ENCODE measurements around the gene ARHGEF40.

The ARHGEF40 gene

DNA sequence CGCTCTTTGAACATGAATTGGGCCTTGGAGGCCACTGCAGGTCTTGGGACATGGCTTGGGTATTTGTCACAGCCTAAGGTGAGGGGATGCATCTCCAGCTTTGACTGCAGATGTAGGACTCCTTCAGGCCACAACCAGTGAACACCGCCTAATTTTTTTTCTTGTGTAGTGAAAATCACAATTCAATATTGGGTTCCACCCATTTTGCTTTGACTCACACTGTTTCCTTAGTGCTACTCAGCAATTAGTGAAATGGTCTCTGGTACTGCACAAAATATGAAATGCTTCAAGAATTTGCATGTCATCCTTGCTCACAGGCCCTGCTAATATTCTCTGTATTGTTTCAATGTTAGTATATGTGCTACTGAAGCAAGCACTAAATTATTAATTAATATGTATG is 43.3 kb downstream of the ARHGEF40 start:
- DNase-seq (ENCODE audit: low read depth in 2 of 2), result no peak

DNA sequence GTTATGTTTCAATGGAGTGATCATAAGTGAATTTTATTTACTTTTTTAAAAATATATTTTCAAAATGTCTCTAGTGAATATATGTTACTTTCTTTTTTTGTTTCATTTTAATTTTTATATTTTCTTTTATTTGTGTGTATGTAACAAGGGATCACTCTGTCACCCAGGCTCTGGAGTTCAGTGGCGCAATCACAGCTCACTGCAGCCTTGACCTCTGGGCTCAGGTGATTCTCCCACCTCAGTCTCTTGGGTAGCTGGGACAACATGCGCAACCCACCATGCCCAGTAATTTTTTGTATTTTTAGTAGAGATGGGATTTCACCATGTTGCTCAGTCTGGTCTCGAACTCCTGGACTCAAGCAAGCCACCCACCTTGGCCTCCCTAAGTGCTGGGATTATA is 48.8 kb downstream of the ARHGEF40 start:
- no peak for DNase-seq (ENCODE audit: low read depth in 2 of 2)

DNA sequence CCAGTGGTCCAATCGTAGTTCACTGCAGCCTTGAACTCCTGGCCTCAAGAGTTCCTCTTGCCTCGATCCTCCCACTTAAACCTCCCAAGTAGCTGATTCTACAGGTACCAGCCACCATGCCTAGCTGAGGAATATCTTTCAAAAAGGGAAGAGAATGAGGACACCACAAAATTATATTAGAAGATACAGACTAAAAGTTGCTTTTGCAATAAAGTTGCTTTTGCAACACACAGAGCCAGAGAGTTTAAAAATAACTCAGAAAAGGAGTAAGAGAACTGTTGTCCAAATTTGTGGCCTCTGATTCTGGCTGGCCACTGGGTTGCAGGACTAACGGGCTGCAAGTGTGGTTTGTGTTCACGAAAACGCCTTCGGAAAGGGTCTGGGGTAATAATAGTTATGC is 50.6 kb downstream of the ARHGEF40 start:
- DNase-seq (ENCODE audit: low read depth in 2 of 2), result no peak

DNA sequence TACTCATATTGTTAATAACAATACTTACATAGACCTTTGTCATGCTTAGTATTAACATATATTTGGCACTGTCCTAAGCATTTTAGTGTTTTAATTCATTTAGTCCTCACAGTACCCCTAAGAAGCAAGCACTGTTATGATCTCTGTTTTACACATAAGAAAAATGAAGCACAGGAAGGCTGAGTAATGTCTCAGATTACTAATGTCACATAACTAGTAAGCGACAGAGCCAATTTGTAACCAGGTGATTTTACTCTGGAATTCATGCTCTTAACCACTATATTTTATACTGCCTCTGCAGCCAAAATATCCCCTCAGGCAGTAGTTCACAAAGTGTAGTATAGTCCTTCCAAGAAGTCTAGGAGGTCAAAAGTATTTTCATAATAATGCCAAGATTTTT is 51.0 kb downstream of the ARHGEF40 start:
- no peak for DNase-seq (ENCODE audit: low read depth in 2 of 2)

DNA sequence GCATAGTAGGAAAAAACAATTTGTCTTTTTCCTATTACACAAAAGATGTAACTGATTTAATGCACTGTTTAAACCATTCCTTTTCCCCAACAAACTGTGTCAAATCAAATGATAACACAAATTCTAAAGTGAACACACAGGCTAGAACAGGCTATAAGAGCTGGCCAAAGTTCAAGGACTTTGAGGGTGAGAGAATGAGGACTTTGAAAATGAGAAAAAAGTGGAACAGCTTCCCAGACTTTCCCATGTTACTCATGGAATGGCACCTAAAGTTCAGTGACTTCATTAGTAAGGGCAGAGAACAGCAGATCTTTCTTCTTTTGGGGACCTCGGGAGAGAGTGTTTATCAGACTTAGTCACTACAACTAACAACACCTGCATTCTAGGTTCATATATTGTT is 53.3 kb downstream of the ARHGEF40 start:
- DNase-seq (ENCODE audit: low read depth in 2 of 2), result no peak

DNA sequence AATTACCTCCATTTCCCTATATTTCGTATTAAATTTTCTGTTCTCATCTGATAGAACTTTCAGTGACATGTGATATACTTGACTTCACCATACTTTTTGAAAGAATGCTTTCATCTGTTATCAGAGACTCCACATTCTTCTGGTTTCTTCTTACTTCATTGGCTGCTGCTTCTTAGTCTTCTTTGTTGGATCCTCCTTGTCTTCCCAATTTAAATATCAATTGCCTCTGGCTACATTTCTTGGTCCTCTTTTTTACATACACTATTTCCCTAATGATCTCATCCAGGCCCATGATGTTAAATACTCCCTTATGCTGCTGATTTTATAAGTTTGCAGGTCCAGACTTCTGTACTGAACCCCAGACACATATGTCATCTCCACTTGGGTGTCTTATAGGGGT is 63.8 kb downstream of the ARHGEF40 start:
- DNase-seq (ENCODE audit: low read depth in 2 of 2), result no peak

DNA sequence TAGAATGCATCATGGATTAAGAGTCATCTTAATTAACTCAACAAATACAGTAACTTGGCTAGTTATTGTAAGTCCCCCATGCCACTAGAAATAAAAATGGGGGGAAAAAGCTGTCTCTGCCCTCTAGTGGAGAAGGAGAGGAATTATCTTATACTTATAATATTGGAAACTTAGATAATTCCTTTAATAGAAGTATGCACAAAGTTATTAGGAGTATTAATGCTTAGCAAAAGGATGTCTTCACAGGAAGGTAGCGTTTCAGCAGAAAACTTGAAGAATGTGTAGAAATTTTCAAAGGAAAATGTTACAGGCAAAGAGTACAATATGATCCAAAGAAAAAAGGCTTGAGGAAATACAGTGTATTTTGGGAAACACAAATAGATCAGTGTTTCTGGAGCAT is 65.9 kb downstream of the ARHGEF40 start:
- DNase-seq (ENCODE audit: low read depth in 2 of 2), result peak; percentile 1 to 5
